Sigmoid colon (tissue), 4 donors: ENCODE data around the gene LYPD1.

Source experiments
- EP300 ChIP-seq, 4 donors: sonication (generic); formaldehyde crosslinking; IDR thresholded peaks; one replicate each; pipeline ENCODE4 v1.6.1; 2017; ENCODE audit warnings: antibody characterized with exemption in 4 of 4
- POLR2A ChIP-seq, 2 donors: fragments of 450-650 bp; IDR thresholded peaks; one replicate each; pipeline ENCODE4 v1.6.1; 2016; ENCODE audit warnings: antibody characterized with exemption in 2 of 2, mild to moderate bottlenecking in 2 of 2, moderate library complexity in 2 of 2
- TF ChIP-seq, protein P1 (sequence below), 4 experiments: fragments of 450-650 bp in 3 of 4; fragments of 200-600 bp in 1 of 4; IDR thresholded peaks; one replicate each; pipeline ENCODE4 v1.5.1; 2016 to 2019; ENCODE audit warnings: antibody characterized with exemption in 4 of 4, mild to moderate bottlenecking in 3 of 4, moderate library complexity in 2 of 4

DNA sequence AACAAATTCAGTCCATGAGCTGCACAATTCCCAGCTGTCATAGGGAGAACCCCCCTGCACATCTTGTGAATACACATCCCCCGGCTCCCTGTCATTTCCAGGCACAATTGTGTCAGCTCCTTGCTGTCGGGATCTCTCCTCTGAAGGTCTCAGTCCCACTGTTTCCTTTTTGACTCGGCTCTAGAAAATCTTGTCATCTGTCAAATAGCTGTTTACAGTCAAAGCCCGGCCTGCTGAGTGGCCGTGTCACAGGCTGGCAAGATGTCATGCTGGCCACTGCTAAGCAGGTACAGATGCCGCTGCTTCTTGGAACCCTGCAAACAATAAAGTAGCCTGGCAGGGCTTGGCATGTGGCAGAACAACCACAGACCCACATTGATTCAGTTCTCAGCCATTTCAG lies 61.7 kb downstream of the LYPD1 start:
- TF ChIP-seq, protein P1, sequence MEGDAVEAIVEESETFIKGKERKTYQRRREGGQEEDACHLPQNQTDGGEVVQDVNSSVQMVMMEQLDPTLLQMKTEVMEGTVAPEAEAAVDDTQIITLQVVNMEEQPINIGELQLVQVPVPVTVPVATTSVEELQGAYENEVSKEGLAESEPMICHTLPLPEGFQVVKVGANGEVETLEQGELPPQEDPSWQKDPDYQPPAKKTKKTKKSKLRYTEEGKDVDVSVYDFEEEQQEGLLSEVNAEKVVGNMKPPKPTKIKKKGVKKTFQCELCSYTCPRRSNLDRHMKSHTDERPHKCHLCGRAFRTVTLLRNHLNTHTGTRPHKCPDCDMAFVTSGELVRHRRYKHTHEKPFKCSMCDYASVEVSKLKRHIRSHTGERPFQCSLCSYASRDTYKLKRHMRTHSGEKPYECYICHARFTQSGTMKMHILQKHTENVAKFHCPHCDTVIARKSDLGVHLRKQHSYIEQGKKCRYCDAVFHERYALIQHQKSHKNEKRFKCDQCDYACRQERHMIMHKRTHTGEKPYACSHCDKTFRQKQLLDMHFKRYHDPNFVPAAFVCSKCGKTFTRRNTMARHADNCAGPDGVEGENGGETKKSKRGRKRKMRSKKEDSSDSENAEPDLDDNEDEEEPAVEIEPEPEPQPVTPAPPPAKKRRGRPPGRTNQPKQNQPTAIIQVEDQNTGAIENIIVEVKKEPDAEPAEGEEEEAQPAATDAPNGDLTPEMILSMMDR (IDR thresholded peaks at IDR 0.05) = no peak
- no peak for TF ChIP-seq POLR2A (IDR thresholded peaks at IDR 0.05)
- TF ChIP-seq EP300 (IDR thresholded peaks at IDR 0.05) = no peak
